H1 (cell line): ENCODE data around the gene RIN3. TPM values are rescaled to one million over a fixed set of nuclear protein-coding genes. Genes with fewer than 3 reads are reported as not detected.

ENCODE experiments used
- CTCF ChIA-PET: fragments of 300-600 bp; sonication (Branson Sonifier 250); formaldehyde crosslinking; loops from one replicate; lab custom pipeline; 2021; ENCODE audit not compliant: partially characterized antibody; lab: Charles Lee
- POLR2A ChIA-PET: fragments of 300-600 bp; sonication (Branson Sonifier 250); formaldehyde crosslinking; loops from one replicate; lab custom pipeline; 2021; ENCODE audit warnings: inconsistent platforms; ENCODE audit not compliant: partially characterized antibody; lab: Charles Lee
- DNase-seq, 2 experiments: peaks; one replicate each; pipeline versions ENCODE4 v3.0.0 to v3.0.0-alpha.2; 2010 to 2022; ENCODE audit warnings: low spot score in 2 of 2, low read depth in 1 of 2, mixed read lengths in 1 of 2
- FAIRE-seq: peaks from 2 replicates; lab custom pipeline; 2011; peaks lifted over from hg19 to GRCh38; lab: Jason Lieb, UNC
- H2AFZ ChIP-seq: 2 replicates; pipeline ENCODE4 v1.8.1; 2012; ENCODE audit warnings: low read length, inconsistent platforms
- H2AK5ac ChIP-seq: 2 replicates; pipeline ENCODE4 v1.6.1; 2013; ENCODE audit warnings: low read depth, low read length
- H2BK120ac ChIP-seq: replicated peaks from 2 replicates; pipeline ENCODE3; 2013; ENCODE audit warnings: low read depth, low read length, inconsistent platforms
- H2BK12ac ChIP-seq: 2 replicates; pipeline ENCODE4 v1.6.1; 2013; ENCODE audit warnings: low read depth, low read length
- H2BK15ac ChIP-seq: 2 replicates; pipeline ENCODE4 v1.6.1; 2013; ENCODE audit warnings: low read length
- H2BK20ac ChIP-seq: 2 replicates; pipeline ENCODE4 v1.6.1; 2013; ENCODE audit warnings: low read length
- H2BK5ac ChIP-seq: 2 replicates; pipeline ENCODE4 v1.6.1; 2013; ENCODE audit warnings: low read depth, low read length
- H3K14ac ChIP-seq: 2 replicates; pipeline ENCODE4 v1.6.1; 2013; ENCODE audit warnings: inconsistent platforms; ENCODE audit not compliant: insufficient read length
- H3K18ac ChIP-seq: 2 replicates; pipeline ENCODE4 v1.6.1; 2013; ENCODE audit warnings: low read length; ENCODE audit errors: extremely low read depth
- H3K23ac ChIP-seq: 2 replicates; pipeline ENCODE4 v1.6.1; 2013; ENCODE audit warnings: inconsistent platforms; ENCODE audit not compliant: insufficient read length
- H3K23me2 ChIP-seq: 2 replicates; pipeline ENCODE4 v1.6.1; 2013; ENCODE audit warnings: low read depth, low read length
- H3K27ac ChIP-seq: 2 replicates; pipeline ENCODE4 v1.6.1; 2011; ENCODE audit warnings: low read depth, low read length, inconsistent platforms
- H3K27me3 ChIP-seq, 4 experiments: replicated peaks in 1 of 4; 1 replicate in 1 of 4; 2 replicates in 3 of 4; pipeline versions ENCODE4 v1.6.1 to v1.8.1; 2011 to 2013; ENCODE audit warnings: low read length in 3 of 4, mild to moderate bottlenecking in 3 of 4, inconsistent platforms in 2 of 4, mixed read lengths in 2 of 4, moderate library complexity in 1 of 4; ENCODE audit not compliant: control insufficient read depth in 3 of 4, insufficient read depth in 3 of 4; ENCODE audit errors: extremely low read depth in 1 of 4
- H3K36me3 ChIP-seq, 4 experiments: 2 replicates each; pipeline versions ENCODE4 v1.6.1 to v1.8.1; 2011 to 2013; ENCODE audit warnings: mild to moderate bottlenecking in 4 of 4, low read length in 3 of 4, moderate library complexity in 2 of 4, control low read depth in 1 of 4, inconsistent platforms in 1 of 4; ENCODE audit not compliant: insufficient read depth in 4 of 4, control insufficient read depth in 2 of 4
- H3K4ac ChIP-seq: replicated peaks from 2 replicates; pipeline ENCODE3; 2013; ENCODE audit warnings: low read length, low read depth, mixed read lengths, inconsistent platforms; ENCODE audit not compliant: insufficient read length
- H3K4me1 ChIP-seq, 4 experiments: replicated peaks in 1 of 4; 1 replicate in 1 of 4; 2 replicates in 3 of 4; pipeline versions ENCODE4 v1.6.1 to v1.8.1; 2011 to 2013; ENCODE audit warnings: low read length in 3 of 4, inconsistent platforms in 2 of 4, mixed read lengths in 1 of 4; ENCODE audit not compliant: insufficient read depth in 4 of 4, control insufficient read depth in 3 of 4
- H3K4me2 ChIP-seq, 2 experiments: 2 replicates each; pipeline versions ENCODE4 v1.6.1 to v1.8.1; 2011 to 2013; ENCODE audit warnings: low read depth in 2 of 2, low read length in 2 of 2, control low read depth in 1 of 2, inconsistent platforms in 1 of 2, mild to moderate bottlenecking in 1 of 2; ENCODE audit not compliant: insufficient read depth in 1 of 2
- H3K4me3 ChIP-seq, 4 experiments: fragments of 200-600, 300-600 bp in 1 of 4; sonication (generic), shearing (Covaris generic), sonication (Bioruptor Twin) in 1 of 4; 2 replicates each; pipeline versions ENCODE4 v1.5.1 to v1.8.1; 2011 to 2016; ENCODE audit warnings: low read length in 4 of 4, low read depth in 3 of 4, control low read depth in 2 of 4, inconsistent platforms in 2 of 4, mild to moderate bottlenecking in 2 of 4, mixed read lengths in 1 of 4, moderate library complexity in 1 of 4; ENCODE audit not compliant: insufficient read depth in 2 of 4; ENCODE audit errors: extremely low read depth in 1 of 4
- H3K56ac ChIP-seq: replicated peaks from 2 replicates; pipeline ENCODE3; 2013; ENCODE audit warnings: low read depth, mild to moderate bottlenecking, mixed read lengths, low read length, inconsistent platforms; ENCODE audit not compliant: insufficient read length
- H3K79me1 ChIP-seq: 2 replicates; pipeline ENCODE4 v1.6.1; 2013; ENCODE audit warnings: low read depth, low read length, control low read depth
- H3K79me2 ChIP-seq, 2 experiments: 2 replicates each; pipeline versions ENCODE4 v1.6.1 to v1.8.1; 2012 to 2013; ENCODE audit warnings: low read length in 2 of 2, mild to moderate bottlenecking in 2 of 2, inconsistent platforms in 1 of 2; ENCODE audit not compliant: insufficient read depth in 2 of 2, control insufficient read depth in 1 of 2
- H3K9ac ChIP-seq, 4 experiments: replicated peaks in 1 of 4; 1 replicate in 1 of 4; 2 replicates in 3 of 4; pipeline versions ENCODE4 v1.6.1 to v1.8.1; 2011 to 2013; ENCODE audit warnings: low read depth in 3 of 4, low read length in 3 of 4, control low read depth in 2 of 4, mild to moderate bottlenecking in 2 of 4, moderate library complexity in 2 of 4, inconsistent platforms in 1 of 4; ENCODE audit errors: extremely low read depth in 1 of 4
- H3K9me3 ChIP-seq, 2 experiments: 2 replicates each; pipeline versions ENCODE4 v1.6.1 to v1.8.1; 2012 to 2013; ENCODE audit warnings: mild to moderate bottlenecking in 2 of 2, moderate library complexity in 2 of 2, control low read depth in 1 of 2, inconsistent platforms in 1 of 2, low read depth in 1 of 2, low read length in 1 of 2, mixed read lengths in 1 of 2; ENCODE audit not compliant: insufficient read depth in 2 of 2
- H4K20me1 ChIP-seq, 2 experiments: replicated peaks in 1 of 2; 2 replicates each; pipeline versions ENCODE3 to v1.8.1; 2011 to 2013; ENCODE audit warnings: inconsistent platforms in 2 of 2, low read length in 2 of 2, mild to moderate bottlenecking in 1 of 2; ENCODE audit not compliant: insufficient read depth in 2 of 2, control insufficient read depth in 1 of 2
- H4K5ac ChIP-seq: 2 replicates; pipeline ENCODE4 v1.6.1; 2013; ENCODE audit warnings: low read length, low read depth, mixed read lengths, inconsistent platforms; ENCODE audit not compliant: insufficient read length
- H4K8ac ChIP-seq: 2 replicates; pipeline ENCODE4 v1.8.0; 2013; ENCODE audit warnings: mild to moderate bottlenecking, moderate library complexity, low read length, inconsistent platforms; ENCODE audit not compliant: insufficient read depth; ENCODE audit errors: extremely low read depth
- H4K91ac ChIP-seq: replicated peaks from 2 replicates; pipeline ENCODE3; 2013; ENCODE audit warnings: low read length, mixed read lengths, inconsistent platforms; ENCODE audit not compliant: insufficient read length
- HDAC6 ChIP-seq: IDR thresholded peaks from one replicate; pipeline ENCODE4 v1.7.1; 2012; ENCODE audit warnings: low read depth, mild to moderate bottlenecking, inconsistent platforms, low read length, moderate library complexity
- JUN ChIP-seq: IDR thresholded peaks from 2 replicates; pipeline ENCODE4 v1.6.1; 2011; ENCODE audit warnings: low read depth, mild to moderate bottlenecking, improper control_type of control experiment, low read length
- RAD21 ChIP-seq, 2 experiments: IDR thresholded peaks in 1 of 2; conservative IDR thresholded peaks in 1 of 2; 2 replicates each; pipeline ENCODE4 v1.6.1; 2011; ENCODE audit warnings: low read depth in 2 of 2, low read length in 2 of 2, improper control_type of control experiment in 1 of 2, inconsistent platforms in 1 of 2, mild to moderate bottlenecking in 1 of 2, moderate library complexity in 1 of 2
- RBBP5 ChIP-seq: IDR thresholded peaks from 2 replicates; pipeline ENCODE4 v1.7.1; 2012; ENCODE audit warnings: low read depth, mild to moderate bottlenecking, inconsistent platforms, low read length, moderate library complexity, borderline replicate concordance
- SRF ChIP-seq: IDR thresholded peaks from 2 replicates; pipeline ENCODE4 v1.6.1; 2011; ENCODE audit warnings: mild to moderate bottlenecking, low read depth, low read length, moderate library complexity
- WGBS, 2 experiments: shearing (Covaris generic) in 1 of 2; methylation state at CpG; one replicate each; pipeline versions ENCODE4 v1.1.6 to v1.1.7; 2013 to 2015; ENCODE audit warnings: low lambda C conversion rate in 2 of 2, mixed read lengths in 2 of 2, inconsistent platforms in 1 of 2, low coverage in 1 of 2, missing lambda C conversion rate in 1 of 2; ENCODE audit not compliant: insufficient replicate concordance in 2 of 2, insufficient coverage in 1 of 2, insufficient read length in 1 of 2; ENCODE audit errors: extremely low coverage in 1 of 2, missing lambda C conversion rate in 1 of 2; 5-methylcytosine and 5-hydroxymethylcytosine counted together
- polyA plus RNA-seq, 7 experiments: library from polyadenylated mRNA; depleted of rRNA in 3 of 7; stranded (reverse) in 5 of 7; unstranded in 2 of 7; fragments of >200 nt in 5 of 7; fragments of 200-250 nt in 2 of 7; gene quantifications; 1 replicate in 5 of 7; 2 replicates in 1 of 7; 4 replicates in 1 of 7; pipeline versions ENCODE4 v1.2.1 to v1.2.3, GENCODE V29; 2011 to 2013; ENCODE audit warnings: missing spikeins in 2 of 7, mixed read lengths in 2 of 7
- total RNA-seq: library from RNA; stranded (reverse); fragmentation: NEBNext Ultra II Directional; extraction: Animal tissue kit (Norgen Biotek cat#: 25700); gene quantifications from 2 replicates; pipeline ENCODE4 v1.2.1, GENCODE V29; 2021

The RIN3 gene
- total and polyA plus RNA-seq, 2 of the 8 experiments (the other 6 are each of a cell fraction or from before 2014, with no cell fraction given), result 0.59 to 1.5 TPM

DNA sequence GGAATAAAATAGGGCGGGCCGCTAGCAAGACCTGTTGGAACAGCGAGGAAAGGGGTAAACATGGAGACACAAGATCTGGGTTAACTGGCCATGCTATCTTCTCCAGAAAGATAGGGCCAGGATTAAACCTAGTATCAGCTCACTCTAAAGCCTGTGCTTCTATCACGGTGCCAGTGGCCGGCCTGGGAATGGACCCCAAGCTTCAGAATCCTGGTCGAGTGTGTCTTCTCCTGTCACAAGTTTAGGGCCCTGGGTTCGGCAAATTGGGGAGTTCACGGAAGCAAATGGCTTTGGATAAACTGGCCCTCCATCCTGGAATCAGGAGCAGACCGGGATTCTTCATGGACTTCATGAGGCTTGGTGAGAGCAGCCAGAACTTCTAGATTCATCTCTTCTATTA is 152.7 kb downstream of the RIN3 start:
- Histone ChIP-seq H3K14ac (no peak overlapping the region), H4K8ac (0 out of 2 replicates have a peak overlapping the region, but pooled peaks have one; percentile 31), H3K23ac (no peak overlapping the region), H4K91ac (no peak overlapping the region), H2BK12ac (no peak overlapping the region), H3K79me2 (no peaks in the 10 kb centered on the region), H3K27ac (no peak overlapping the region), H3K56ac (no peak overlapping the region), H3K23me2 (no peaks in the 10 kb centered on the region), H3K18ac (no peak overlapping the region), H4K20me1 (no peaks in the 10 kb centered on the region), H3K4ac (no peak overlapping the region), H4K5ac (no peak overlapping the region), H3K79me1 (no peaks in the 10 kb centered on the region; the same call in 1 of the 2 replicates), H3K9ac (no peak overlapping the region)
- whole genome bisulfite sequencing, 2 experiments, result 85% methylated on average over 9 of the region's 9 CpGs; no CpG with 5 or more reads in 1 of the 2 experiments
- no peak for TF ChIP-seq RAD21 (IDR thresholded peaks at IDR 0.05 in 1 of 2, conservative IDR thresholded peaks at IDR 0.05 in 1 of 2; ENCODE audit: low read depth in 2 of 2, low read length in 2 of 2)
- TF ChIP-seq JUN, result no peak
- no peak for TF ChIP-seq HDAC6
- no peak for TF ChIP-seq RBBP5
- TF ChIP-seq SRF, result no peak
- TF ChIP-seq, all 59 proteins: peak for 0
- Histone ChIP-seq H3K4me2 (no peak overlapping the region), H3K36me3 (no peaks in the 10 kb centered on the region), H2BK15ac (no peak overlapping the region), H2BK20ac (no peak overlapping the region), H2BK5ac (no peak overlapping the region), H2BK120ac (no peak overlapping the region), H3K9me3 (no peaks in the 10 kb centered on the region), H3K4me3 (no peak overlapping the region), H3K4me1 (peaks cover 0 to 2% (median 0%) of the 10 kb centered on the region in 4 experiments; a peak in 1 of 7 replicates), H2AK5ac (no peak overlapping the region), H2AFZ (no peak overlapping the region), H3K27me3 (no peaks in the 10 kb centered on the region)
- FAIRE-seq (no peak), DNase-seq (no peak)
- CTCF ChIA-PET, result interaction anchor here (0.9 to 1.3 kb wide), 3 partner anchors 22 to 70 kb away, joined by 3 to 5 read pairs (median 4); no protein-coding TSS in a partner anchor
- POLR2A ChIA-PET, result no interaction called here
